Osteocyte (in vitro differentiated cells): ENCODE measurements around the gene COCH. TPM values are rescaled to one million over a fixed set of nuclear protein-coding genes. Genes with fewer than 3 reads are reported as not detected.

ENCODE experiments used
- DNase-seq: peaks from one replicate; pipeline ENCODE4 v3.0.0; 2021; ENCODE audit warnings: mixed read lengths; ENCODE audit not compliant: unreplicated experiment; ENCODE audit errors: extremely low spot score
- H3K27ac Mint-ChIP-seq: one replicate; pipeline ENCODE4 v1.8.0; 2021; ENCODE audit warnings: mild to moderate bottlenecking, mixed read lengths; ENCODE audit not compliant: unreplicated experiment
- H3K27me3 Mint-ChIP-seq: one replicate; pipeline ENCODE4 v1.8.0; 2021; ENCODE audit warnings: mixed read lengths; ENCODE audit not compliant: unreplicated experiment
- H3K36me3 Mint-ChIP-seq: one replicate; pipeline ENCODE4 v1.8.0; 2021; ENCODE audit warnings: mixed read lengths; ENCODE audit not compliant: unreplicated experiment
- H3K4me1 Mint-ChIP-seq: one replicate; pipeline ENCODE4 v1.8.0; 2021; ENCODE audit warnings: mixed read lengths; ENCODE audit not compliant: unreplicated experiment
- H3K4me3 Mint-ChIP-seq: one replicate; pipeline ENCODE4 v1.8.0; 2021; ENCODE audit warnings: mild to moderate bottlenecking, moderate library complexity, mixed read lengths; ENCODE audit not compliant: unreplicated experiment
- H3K9me3 Mint-ChIP-seq: one replicate; pipeline ENCODE4 v1.8.0; 2021; ENCODE audit warnings: mixed read lengths; ENCODE audit not compliant: unreplicated experiment
- total RNA-seq: library from RNA; stranded (reverse); gene quantifications from 2 replicates; pipeline ENCODE4 v1.2.1, GENCODE V29; 2021
- TF ChIP-seq, protein P1 (sequence below): fragments of 200-600 bp; sonication (generic); IDR thresholded peaks from 2 replicates; pipeline ENCODE4 v1.5.0; 2021; ENCODE audit warnings: antibody characterized with exemption, mild to moderate bottlenecking, moderate library complexity

Gene COCH
- total RNA-seq, 1 donor from 2014 or later, result 6.0 TPM

DNA sequence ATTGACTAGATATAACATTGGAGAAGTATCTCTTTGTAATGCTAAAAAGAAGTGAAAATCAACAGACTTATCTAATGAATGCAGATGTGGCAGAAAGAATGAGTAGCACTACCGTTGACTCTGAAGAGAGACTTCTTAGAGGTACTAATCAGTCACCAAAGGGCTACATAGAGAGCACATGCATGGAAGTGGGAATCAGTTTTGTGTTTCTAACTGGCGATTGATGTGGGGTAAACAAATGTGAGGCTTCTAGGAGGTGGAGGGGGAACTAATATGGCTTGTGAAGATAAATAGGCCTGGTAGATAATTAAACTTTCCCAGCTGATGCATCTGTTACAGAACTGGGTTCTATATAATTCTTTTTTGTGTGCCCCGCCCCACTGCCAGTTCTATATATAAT, 10.5 kb downstream of the COCH start:
- H3K36me3 Mint-ChIP-seq, result peaks cover 3% of the 10 kb centered on the region
- no peak for DNase-seq
- H3K9me3 Mint-ChIP-seq, result no peaks in the 10 kb centered on the region
- TF ChIP-seq, protein P1, sequence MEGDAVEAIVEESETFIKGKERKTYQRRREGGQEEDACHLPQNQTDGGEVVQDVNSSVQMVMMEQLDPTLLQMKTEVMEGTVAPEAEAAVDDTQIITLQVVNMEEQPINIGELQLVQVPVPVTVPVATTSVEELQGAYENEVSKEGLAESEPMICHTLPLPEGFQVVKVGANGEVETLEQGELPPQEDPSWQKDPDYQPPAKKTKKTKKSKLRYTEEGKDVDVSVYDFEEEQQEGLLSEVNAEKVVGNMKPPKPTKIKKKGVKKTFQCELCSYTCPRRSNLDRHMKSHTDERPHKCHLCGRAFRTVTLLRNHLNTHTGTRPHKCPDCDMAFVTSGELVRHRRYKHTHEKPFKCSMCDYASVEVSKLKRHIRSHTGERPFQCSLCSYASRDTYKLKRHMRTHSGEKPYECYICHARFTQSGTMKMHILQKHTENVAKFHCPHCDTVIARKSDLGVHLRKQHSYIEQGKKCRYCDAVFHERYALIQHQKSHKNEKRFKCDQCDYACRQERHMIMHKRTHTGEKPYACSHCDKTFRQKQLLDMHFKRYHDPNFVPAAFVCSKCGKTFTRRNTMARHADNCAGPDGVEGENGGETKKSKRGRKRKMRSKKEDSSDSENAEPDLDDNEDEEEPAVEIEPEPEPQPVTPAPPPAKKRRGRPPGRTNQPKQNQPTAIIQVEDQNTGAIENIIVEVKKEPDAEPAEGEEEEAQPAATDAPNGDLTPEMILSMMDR, result no peak
- H3K27ac Mint-ChIP-seq, result no peak overlapping the region
- no peaks in the 10 kb centered on the region for H3K4me1 Mint-ChIP-seq
- H3K4me3 Mint-ChIP-seq, result no peak overlapping the region
- H3K27me3 Mint-ChIP-seq, result no peaks in the 10 kb centered on the region

DNA sequence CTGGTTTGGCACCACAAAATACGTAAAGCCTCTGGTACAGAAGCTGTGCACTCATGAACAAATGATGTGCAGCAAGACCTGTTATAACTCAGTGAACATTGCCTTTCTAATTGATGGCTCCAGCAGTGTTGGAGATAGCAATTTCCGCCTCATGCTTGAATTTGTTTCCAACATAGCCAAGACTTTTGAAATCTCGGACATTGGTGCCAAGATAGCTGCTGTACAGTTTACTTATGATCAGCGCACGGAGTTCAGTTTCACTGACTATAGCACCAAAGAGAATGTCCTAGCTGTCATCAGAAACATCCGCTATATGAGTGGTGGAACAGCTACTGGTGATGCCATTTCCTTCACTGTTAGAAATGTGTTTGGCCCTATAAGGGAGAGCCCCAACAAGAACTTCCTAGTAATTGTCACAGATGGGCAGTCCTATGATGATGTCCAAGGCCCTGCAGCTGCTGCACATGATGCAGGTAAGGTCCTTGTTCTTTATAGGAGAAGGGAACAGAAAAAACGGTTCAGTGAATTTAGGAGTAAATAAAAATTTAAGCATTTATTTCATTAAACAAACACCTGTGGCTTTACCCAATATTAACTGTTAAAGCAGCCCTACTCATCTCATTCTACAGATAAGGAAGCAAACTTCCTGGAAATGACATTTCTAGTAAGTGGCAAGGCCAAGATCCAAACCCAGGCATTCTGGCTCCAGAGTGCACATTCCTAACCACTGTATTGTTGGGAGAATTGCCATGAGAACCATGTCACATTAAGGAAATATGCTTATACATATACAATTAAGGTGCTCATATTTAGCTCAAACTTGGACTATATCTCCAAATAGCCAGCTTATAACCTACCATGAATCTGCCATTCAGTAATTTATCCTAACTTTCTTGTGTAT, 11.7 kb downstream of the COCH start:
- H3K36me3 Mint-ChIP-seq, result peaks cover 3% of the 10 kb centered on the region
- no peak for DNase-seq
- H3K9me3 Mint-ChIP-seq, result no peaks in the 10 kb centered on the region
- H3K27me3 Mint-ChIP-seq, result no peaks in the 10 kb centered on the region
- H3K4me1 Mint-ChIP-seq, result no peaks in the 10 kb centered on the region
- H3K27ac Mint-ChIP-seq, result no peak overlapping the region
- TF ChIP-seq, protein P1, result no peak
- H3K4me3 Mint-ChIP-seq, result no peak overlapping the region

DNA sequence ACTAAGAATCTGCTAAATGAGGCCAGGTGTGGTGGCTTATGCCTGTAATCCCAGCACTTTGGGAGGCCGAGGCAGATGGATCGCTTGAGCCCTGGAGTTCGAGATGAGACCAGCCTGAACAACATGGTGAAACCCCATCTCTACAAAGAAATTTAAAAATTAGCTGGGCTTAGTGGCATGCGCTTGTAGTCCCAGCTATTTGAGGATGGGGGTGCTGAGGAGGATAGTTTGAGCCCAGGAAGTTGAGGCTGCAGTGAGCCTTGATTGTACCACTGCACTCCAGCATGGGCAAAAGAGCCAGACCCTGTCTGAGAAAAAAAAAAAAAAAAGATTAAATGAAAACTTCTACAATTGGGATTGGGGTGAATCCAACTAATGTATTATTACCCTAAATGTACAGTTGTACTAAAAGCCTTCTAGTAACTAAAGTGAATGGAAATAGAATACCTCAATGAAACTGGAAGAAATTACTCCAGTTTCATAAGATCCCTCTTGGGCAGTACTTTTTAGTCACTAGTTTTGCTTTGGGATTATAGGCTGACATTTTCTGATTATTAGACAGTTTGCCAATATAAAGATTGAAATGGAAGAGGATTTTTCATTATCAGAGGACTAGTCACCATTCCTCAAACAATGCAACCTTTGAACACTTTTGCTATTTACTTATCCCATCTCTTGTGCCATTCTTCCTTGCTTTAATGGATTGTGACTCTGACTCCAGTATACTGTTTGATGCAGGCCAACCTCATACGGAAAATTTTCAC, 14.3 kb downstream of the COCH start:
- DNase-seq, result no peak
- Mint-ChIP-seq H3K27ac (no peak overlapping the region), H3K4me3 (no peak overlapping the region), H3K27me3 (no peaks in the 10 kb centered on the region), H3K36me3 (peaks cover 14% of the 10 kb centered on the region), H3K9me3 (no peaks in the 10 kb centered on the region), H3K4me1 (no peaks in the 10 kb centered on the region)
- TF ChIP-seq, protein P1, result no peak

DNA sequence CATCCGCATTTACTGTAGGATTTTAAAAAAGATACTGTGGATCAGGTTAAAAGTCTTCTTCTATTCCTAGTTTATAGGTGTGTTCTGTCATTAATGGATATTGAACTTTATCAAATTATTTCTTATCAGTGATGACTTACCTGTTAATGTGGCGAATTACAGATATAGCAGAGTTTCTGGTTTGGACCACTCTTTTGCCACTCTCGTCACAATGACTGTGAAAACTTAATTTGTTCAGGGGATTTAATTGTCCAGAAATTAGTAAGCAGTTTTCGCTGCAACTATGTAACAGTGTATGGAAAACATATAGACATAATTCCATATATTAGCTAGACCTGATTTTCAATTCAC, 14.9 kb downstream of the COCH start:
- no peak overlapping the region for H3K27ac Mint-ChIP-seq

More for the DNA sequence above, 14.9 kb downstream of the COCH start:
- no peak overlapping the region for H3K4me3 Mint-ChIP-seq
- TF ChIP-seq, protein P1, result no peak
- DNase-seq, result no peak
- H3K27me3 Mint-ChIP-seq, result no peaks in the 10 kb centered on the region
- no peaks in the 10 kb centered on the region for H3K4me1 Mint-ChIP-seq
- H3K36me3 Mint-ChIP-seq, result peaks cover 14% of the 10 kb centered on the region
- H3K9me3 Mint-ChIP-seq, result no peaks in the 10 kb centered on the region
